ENCODE measurements around the gene HIGD2A. TPM values are rescaled to one million over a fixed set of nuclear protein-coding genes. Genes with fewer than 3 reads are reported as not detected.

The HIGD2A gene
- total and polyA plus RNA-seq, 2 of the 13 experiments (the other 11 are each of a cell fraction or from before 2014, with no cell fraction given): 89.2 to 146 TPM

DNA sequence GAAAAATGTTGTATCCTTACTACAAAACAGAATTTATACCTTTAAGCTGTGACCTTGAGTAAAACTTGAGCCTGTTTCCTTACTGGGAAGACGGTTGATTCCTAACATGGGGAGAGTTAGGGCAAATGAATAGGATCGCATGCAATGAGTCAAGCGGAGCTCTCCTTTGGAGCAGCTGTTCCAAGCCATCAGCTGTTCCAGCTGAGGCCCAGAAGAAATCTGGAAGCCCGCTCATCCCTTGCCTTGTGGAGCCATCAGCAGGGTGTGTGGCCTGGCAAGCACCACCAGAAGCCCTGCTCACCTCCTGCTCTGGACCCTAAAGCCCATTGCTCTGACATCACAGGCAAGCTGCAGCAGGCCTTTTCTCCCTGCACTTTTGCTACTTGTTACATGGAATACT, 35.0 kb upstream of the HIGD2A start (continued):
- TF ChIP-seq, protein P1, sequence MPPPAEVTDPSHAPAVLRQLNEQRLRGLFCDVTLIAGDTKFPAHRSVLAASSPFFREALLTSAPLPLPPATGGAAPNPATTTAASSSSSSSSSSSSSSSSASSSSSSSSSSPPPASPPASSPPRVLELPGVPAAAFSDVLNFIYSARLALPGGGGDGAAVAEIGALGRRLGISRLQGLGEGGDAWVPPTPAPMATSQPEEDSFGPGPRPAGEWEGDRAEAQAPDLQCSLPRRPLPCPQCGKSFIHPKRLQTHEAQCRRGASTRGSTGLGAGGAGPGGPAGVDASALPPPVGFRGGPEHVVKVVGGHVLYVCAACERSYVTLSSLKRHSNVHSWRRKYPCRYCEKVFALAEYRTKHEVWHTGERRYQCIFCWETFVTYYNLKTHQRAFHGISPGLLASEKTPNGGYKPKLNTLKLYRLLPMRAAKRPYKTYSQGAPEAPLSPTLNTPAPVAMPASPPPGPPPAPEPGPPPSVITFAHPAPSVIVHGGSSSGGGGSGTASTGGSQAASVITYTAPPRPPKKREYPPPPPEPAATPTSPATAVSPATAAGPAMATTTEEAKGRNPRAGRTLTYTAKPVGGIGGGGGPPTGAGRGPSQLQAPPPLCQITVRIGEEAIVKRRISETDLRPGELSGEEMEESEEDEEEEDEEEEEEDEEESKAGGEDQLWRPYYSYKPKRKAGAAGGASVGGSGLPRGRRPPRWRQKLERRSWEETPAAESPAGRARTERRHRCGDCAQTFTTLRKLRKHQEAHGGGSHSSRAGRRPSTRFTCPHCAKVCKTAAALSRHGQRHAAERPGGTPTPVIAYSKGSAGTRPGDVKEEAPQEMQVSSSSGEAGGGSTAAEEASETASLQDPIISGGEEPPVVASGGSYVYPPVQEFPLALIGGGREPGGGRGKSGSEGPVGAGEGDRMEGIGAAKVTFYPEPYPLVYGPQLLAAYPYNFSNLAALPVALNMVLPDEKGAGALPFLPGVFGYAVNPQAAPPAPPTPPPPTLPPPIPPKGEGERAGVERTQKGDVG (CRISPR knock-in tag; IDR thresholded peaks at IDR 0.05; ENCODE audit: borderline replicate concordance): no peak
- TF ChIP-seq NFRKB (IDR thresholded peaks at IDR 0.05) (no peak), EEA1 (CRISPR knock-in tag; IDR thresholded peaks at IDR 0.05; ENCODE audit: borderline replicate concordance) (no peak), DMAP1 (CRISPR knock-in tag; IDR thresholded peaks at IDR 0.05) (no peak)

- FAIRE-seq (no peak), ATAC-seq (peak; percentile 65)
- CTCF ChIA-PET (ENCODE audit: low intra/inter-chr PET ratio, low total read pairs): no interaction called here
- TF ChIP-seq ZNF768 (CRISPR knock-in tag; IDR thresholded peaks at IDR 0.05): peak; percentile 59; the same call in 1 of the 2 replicates
- TF ChIP-seq JARID2 (CRISPR knock-in tag; IDR thresholded peaks at IDR 0.05; ENCODE audit: insufficient replicate concordance): no peak
- TF ChIP-seq, protein P2, sequence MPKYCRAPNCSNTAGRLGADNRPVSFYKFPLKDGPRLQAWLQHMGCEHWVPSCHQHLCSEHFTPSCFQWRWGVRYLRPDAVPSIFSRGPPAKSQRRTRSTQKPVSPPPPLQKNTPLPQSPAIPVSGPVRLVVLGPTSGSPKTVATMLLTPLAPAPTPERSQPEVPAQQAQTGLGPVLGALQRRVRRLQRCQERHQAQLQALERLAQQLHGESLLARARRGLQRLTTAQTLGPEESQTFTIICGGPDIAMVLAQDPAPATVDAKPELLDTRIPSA (CRISPR knock-in tag; IDR thresholded peaks at IDR 0.05; ENCODE audit: borderline replicate concordance): no peak
- no peak for TF ChIP-seq RARG (CRISPR knock-in tag; IDR thresholded peaks at IDR 0.05; ENCODE audit: low read depth)
- TF ChIP-seq ZFAT (CRISPR knock-in tag; conservative IDR thresholded peaks at IDR 0.05): no peak
- TF ChIP-seq E2F2 (CRISPR knock-in tag; IDR thresholded peaks at IDR 0.05; ENCODE audit: borderline replicate concordance): no peak
- no peak for TF ChIP-seq ZIK1 (CRISPR knock-in tag; IDR thresholded peaks at IDR 0.05; ENCODE audit: borderline replicate concordance, low read depth)
- no peak for TF ChIP-seq CBFB (CRISPR knock-in tag; IDR thresholded peaks at IDR 0.05)
- TF ChIP-seq ZBTB3 (CRISPR knock-in tag; IDR thresholded peaks at IDR 0.05; ENCODE audit: borderline replicate concordance, low read depth): no peak
- TF ChIP-seq ZNF558 (CRISPR knock-in tag; IDR thresholded peaks at IDR 0.05; ENCODE audit: borderline replicate concordance): no peak
- TF ChIP-seq ZBTB33 (CRISPR knock-in tag; IDR thresholded peaks at IDR 0.05): peak; percentile 56; the same call in 1 of the 2 replicates
- TF ChIP-seq ZSCAN12 (CRISPR knock-in tag; IDR thresholded peaks at IDR 0.05): no peak
Measured at GRCh38 chr5:176355400-176356178, 33.0 kb upstream of the HIGD2A start.

More at GRCh38 chr5:176355400-176356178, 33.0 kb upstream of the HIGD2A start:
- BruUV-seq (replicated peaks): no TSS peak
- WGBS (ENCODE audit: low lambda C conversion rate): 95% methylated on average over 16 of the region's 16 CpGs
- Histone ChIP-seq H3K4me3 (replicated peaks in 1 of 3; ENCODE audit: insufficient read depth in 1 of 3, low read depth in 2 of 3, low read length in 3 of 3) (no peak overlapping the region), H3K4me2 (ENCODE audit: low read depth, low read length) (no peak overlapping the region), H3K27ac (ENCODE audit: extremely low read length, insufficient read depth, low read length) (no peak overlapping the region), H3K4me1 (ENCODE audit: insufficient read depth, low read length) (peaks cover 21% of the 10 kb centered on the region), H4K20me1 (ENCODE audit: insufficient read depth, low read length) (peaks cover 18% of the 10 kb centered on the region), H3K36me3 (replicated peaks in 1 of 2; ENCODE audit: control insufficient read depth in 1 of 2, insufficient read depth in 2 of 2, low read length in 2 of 2) (peaks cover 25 to 74% of the 10 kb centered on the region in 2 experiments), H3K27me3 (ENCODE audit: control insufficient read depth in 1 of 2, insufficient read depth in 2 of 2, low read length in 2 of 2) (no peaks in the 10 kb centered on the region), H2AFZ (ENCODE audit: low read length) (no peak overlapping the region), H3K9ac (ENCODE audit: insufficient read depth, low read depth, low read length) (no peak overlapping the region), H3K79me2 (ENCODE audit: insufficient read depth, low read length) (peaks cover 55% of the 10 kb centered on the region), H3K9me3 (ENCODE audit: low read length) (no peaks in the 10 kb centered on the region)
- intact Hi-C loops (cut with micrococcal nuclease; ENCODE audit: unreplicated experiment): no loop called here
- DNase-seq (ENCODE audit: low spot score): no peak
- in situ Hi-C loops (cut with HindIII; ENCODE audit: extremely low pct_ligation_motif_present, low pct_unique_long_range_greater_than_20kb): no loop called here
- POLR2A ChIA-PET: no interaction called here

Data from HepG2 (cell line).